Measurements from ENCODE around the gene ZNF555. TPM values are rescaled to one million over a fixed set of nuclear protein-coding genes. Genes with fewer than 3 reads are reported as not detected.
"Not testable (repeated sequence)": the region's sequence is repeated elsewhere in the genome, so short reads cannot be mapped to it uniquely, and the experiment has no call there.

Gene ZNF555
- total RNA-seq, 1 donor from 2014 or later = 3.0 TPM

- no peak for DNase-seq (ENCODE audit: low read depth in 2 of 2)
These were observed 33.7 kb upstream of the ZNF555 start for GRCh38 chr19:2807379-2808128.

GRCh38 chr19:2808129-2808941, 32.9 kb upstream of the ZNF555 start:
- DNase-seq (ENCODE audit: low read depth in 2 of 2) = no peak

GRCh38 chr19:2809387-2810140, 31.7 kb upstream of the ZNF555 start:
- no peak for DNase-seq (ENCODE audit: low read depth in 2 of 2)

GRCh38 chr19:2810141-2811091, 30.9 kb upstream of the ZNF555 start:
- no peak for DNase-seq (ENCODE audit: low read depth in 2 of 2)

- no peak for DNase-seq (ENCODE audit: low read depth in 2 of 2)
These were observed 30.0 kb upstream of the ZNF555 start for GRCh38 chr19:2811221-2811722.

GRCh38 chr19:2811735-2812413, 29.4 kb upstream of the ZNF555 start:
- no peak for DNase-seq (ENCODE audit: low read depth in 2 of 2)

- no peak for DNase-seq (ENCODE audit: low read depth in 2 of 2)
These were observed 28.7 kb upstream of the ZNF555 start for GRCh38 chr19:2812414-2813234.

- DNase-seq (ENCODE audit: low read depth in 2 of 2) = no peak
These were observed 27.8 kb upstream of the ZNF555 start for GRCh38 chr19:2813235-2814160.

GRCh38 chr19:2814426-2814825, 26.8 kb upstream of the ZNF555 start:
- DNase-seq (ENCODE audit: low read depth in 2 of 2) = no peak

GRCh38 chr19:2815191-2815614, 26.1 kb upstream of the ZNF555 start:
- DNase-seq (ENCODE audit: low read depth in 2 of 2) = no peak

- DNase-seq (ENCODE audit: low read depth in 2 of 2) = no peak
These were observed 25.4 kb upstream of the ZNF555 start for GRCh38 chr19:2815923-2816322.

- no peak for DNase-seq (ENCODE audit: low read depth in 2 of 2)
These were observed 24.6 kb upstream of the ZNF555 start for GRCh38 chr19:2816641-2817040.

- DNase-seq (ENCODE audit: low read depth in 2 of 2) = not testable (repeated sequence)
These were observed 23.9 kb upstream of the ZNF555 start for GRCh38 chr19:2817237-2817829.

- DNase-seq (ENCODE audit: low read depth in 2 of 2) = peak; percentile 96 to 98
These were observed 21.6 kb upstream of the ZNF555 start, which contains the start of gene ZNF554 for GRCh38 chr19:2819540-2820111. TSS of gene ZNF554 (plus strand) at chr19:2819868. CDS start at chr19:2820072, 204 bp downstream.

GRCh38 chr19:2820112-2820702, 21.1 kb upstream of the ZNF555 start:
- no peak for DNase-seq (ENCODE audit: low read depth in 2 of 2)

GRCh38 chr19:2822846-2823245, 18.4 kb upstream of the ZNF555 start:
- DNase-seq (ENCODE audit: low read depth in 2 of 2) = no peak

GRCh38 chr19:2823646-2824045, 17.6 kb upstream of the ZNF555 start:
- no peak for DNase-seq (ENCODE audit: low read depth in 2 of 2)
